Measurements from ENCODE around the gene EMID1.

Gene EMID1

DNA sequence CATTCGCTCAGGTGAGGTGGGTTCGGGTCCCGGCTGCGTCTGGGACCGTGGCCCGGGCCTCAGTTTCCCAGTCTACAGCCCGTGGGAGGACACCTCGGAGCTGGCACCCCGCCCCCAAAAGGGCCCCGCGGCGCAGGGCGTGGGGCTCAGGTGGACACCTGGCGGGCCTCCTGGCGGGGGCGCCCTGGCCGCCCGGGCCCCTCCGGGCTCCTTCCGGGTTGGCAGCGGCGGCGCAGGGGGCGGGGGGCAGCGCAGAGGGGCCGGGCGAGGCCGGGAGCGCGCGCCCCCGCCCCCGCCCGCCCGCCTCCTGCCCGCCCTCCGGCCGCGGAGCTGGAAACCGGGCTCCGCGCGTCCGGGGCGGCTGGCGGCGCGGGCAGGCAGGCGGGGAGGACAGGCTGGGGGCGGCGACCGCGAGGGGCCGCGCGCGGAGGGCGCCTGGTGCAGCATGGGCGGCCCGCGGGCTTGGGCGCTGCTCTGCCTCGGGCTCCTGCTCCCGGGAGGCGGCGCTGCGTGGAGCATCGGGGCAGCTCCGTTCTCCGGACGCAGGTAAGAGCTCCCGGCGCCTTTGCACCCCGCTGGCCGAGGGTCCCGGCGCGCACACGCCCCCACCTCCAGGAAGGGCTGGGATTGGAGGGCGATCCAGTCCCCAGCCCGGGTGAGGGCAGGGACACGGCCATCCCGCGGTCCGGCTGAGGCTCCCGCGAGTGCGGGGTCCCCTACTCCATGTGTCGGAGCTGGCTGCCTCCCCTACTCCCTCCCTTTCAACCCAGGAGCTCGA is at the start of gene EMID1:
Gene EMID1 (plus strand): TSS at position 303 of the 778 bp plus-strand sequence. CDS start 143 bp downstream, at position 446.
- DNase-seq = no peak

DNA sequence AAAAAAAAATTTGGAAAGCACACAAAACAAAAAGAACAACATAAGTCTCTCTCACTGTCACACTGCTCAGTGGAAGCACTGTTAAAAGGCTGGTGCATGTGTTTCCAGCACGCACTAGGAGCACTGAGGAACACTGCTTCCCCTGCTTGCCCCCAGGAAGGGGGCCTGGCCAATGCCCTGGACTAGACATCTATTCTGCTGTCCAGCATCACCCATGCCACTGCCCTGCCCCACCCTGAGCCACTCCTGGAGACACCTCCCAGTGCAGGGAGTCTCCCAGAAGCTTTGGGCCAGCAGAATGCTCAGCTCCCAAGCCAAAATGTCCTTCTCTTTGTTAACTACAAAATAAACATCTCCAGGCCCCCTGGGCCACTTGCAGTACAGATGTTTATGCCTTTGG is 49.7 kb upstream of the EMID1 start:
- no peak for DNase-seq

DNA sequence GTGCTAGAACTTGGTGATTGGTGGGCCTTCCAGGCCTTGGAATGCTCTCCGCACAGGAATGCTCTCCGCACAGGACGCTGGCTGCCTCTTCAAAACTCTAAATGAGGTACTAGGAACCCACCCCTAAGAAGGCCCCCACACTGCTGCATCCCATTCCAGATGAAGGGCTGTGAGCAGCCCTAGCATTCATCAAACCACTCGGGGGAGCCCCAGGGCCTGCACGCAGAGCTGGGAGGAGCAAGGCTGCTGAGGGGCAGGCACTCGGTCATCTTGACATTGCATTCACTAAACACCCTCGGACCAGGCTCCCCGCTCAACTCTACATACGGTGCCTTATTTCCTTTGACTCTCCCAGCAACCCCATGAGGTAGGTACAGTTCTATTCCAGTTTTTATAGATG is 49.2 kb upstream of the EMID1 start:
- no peak for DNase-seq

DNA sequence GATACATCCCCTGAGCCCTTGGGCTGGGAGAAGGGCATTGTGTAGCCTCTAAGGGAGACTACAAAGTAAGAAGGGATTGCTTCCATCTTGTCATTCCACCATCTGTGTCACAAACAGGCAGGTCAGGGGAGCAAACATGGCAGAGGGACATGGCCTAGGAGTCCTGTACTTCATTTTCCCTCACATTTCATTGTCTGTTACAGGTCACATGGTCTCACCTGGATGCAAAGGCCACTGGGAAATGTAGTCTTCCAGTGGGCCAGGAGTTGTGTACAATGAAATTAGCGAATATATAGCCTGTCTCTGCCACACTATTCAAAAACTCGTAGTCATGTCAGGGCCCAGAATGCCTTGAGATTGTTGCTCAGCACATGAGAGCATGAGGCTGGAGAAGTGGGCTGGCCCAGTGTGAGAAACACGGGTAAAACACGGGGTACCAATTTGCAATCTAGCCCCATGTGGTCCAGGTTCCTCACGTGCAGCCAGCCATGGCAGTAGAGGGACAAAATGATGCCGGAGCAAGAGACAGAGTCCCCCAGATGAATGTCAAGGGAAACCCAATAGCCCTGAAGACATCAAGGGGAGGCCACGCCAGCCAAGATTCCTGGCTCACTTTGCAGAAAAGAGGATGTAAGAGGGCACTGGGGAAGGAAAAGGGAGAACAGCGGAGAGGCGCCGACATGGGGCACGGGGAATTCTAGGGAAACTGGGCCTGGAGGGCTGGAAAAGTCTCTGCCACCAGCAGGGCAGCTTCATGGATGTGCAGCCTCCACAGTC is 47.7 kb upstream of the EMID1 start:
- DNase-seq = no peak

DNA sequence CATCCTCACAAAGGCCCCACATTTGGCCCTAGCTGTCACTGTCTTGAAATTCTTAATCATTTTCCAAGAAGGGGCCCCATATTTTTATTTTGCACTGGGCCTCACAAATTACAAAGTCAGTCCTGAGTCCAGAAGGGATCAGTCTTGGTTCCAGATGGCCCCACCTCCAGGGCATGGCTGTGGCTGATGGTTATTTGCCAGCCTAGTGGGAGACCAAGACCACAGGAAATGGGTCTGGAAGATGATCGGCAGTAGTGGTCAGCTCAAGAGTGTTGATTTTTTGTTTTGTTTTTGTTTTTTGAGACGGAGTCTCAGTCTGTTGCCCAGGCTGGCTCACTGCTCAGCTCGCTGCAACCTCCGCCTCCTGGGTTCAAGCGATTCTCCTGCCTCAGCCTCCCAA is 47.1 kb upstream of the EMID1 start:
- DNase-seq = no peak

DNA sequence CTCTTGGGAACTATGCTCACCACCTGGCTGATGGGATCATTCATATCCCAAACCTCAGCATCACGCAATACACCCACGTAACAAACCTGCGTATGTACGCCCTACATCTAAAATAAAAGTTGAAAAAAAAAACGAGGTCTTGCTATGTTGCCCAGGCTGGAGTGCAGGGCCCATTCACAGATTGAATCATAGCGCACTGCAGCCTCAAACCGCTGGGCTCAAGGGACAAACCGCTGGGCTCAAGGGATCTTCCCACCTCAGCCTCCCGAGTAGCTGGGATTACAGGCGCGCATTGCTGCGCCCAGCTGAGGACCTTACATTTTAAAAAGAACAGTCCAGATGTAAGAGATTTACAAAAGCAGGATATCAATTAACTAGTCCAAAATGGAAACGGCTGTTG is 41.9 kb upstream of the EMID1 start:
- no peak for DNase-seq

DNA sequence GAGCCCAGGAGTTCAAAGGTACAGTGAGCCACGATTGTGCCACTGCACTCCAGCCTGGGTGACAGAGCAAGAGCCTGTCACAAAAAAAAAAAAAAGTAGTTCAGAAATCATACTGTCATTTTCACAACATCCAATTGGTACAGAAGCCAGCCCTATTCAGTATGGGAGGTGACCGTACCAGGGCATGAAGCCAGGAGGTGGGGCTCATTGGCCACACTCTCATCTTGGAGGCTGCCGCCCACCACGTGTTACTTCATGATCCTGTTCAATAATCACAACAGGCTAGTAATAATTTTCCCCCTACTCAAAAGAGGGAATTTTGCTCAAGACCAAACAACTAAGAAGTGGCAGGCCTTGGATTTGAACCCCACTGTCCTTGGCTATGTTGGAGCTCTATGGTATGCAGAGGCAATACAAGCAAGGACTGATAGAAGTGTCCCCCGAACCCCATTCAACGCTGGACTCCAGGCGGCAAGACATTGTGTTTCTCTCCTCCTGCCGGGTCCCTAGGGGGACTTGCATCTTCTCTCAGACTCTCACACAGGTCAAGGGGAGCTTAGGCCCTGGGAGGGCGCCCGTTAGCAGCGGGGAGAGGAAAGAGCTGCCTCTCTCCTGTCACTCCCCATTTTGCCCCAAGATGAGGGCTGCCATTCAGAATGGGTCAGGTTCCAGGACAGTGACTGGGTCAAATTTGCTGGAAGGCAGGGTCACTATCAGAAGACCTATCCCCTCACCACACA is 40.2 kb upstream of the EMID1 start:
- no peak for DNase-seq

DNA sequence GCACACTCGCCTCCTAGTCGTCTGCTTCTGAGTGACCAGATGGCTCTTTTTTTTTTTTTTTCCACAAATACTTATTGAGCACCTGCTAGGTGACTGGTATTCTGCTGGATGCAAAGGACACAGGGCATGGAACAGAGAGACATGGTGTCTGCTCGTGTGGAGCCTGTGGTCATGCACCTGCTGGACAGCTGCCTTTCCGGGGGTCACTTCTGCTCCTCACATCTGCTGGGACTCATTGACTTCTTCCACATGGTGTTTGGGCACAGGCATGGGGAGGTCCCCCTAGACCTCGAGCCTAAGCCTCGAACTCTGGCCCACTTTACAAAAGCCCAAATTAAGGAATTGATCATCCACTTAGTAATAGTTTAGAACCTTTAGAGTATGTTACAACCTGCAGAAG is 39.5 kb upstream of the EMID1 start:
- no peak for DNase-seq

DNA sequence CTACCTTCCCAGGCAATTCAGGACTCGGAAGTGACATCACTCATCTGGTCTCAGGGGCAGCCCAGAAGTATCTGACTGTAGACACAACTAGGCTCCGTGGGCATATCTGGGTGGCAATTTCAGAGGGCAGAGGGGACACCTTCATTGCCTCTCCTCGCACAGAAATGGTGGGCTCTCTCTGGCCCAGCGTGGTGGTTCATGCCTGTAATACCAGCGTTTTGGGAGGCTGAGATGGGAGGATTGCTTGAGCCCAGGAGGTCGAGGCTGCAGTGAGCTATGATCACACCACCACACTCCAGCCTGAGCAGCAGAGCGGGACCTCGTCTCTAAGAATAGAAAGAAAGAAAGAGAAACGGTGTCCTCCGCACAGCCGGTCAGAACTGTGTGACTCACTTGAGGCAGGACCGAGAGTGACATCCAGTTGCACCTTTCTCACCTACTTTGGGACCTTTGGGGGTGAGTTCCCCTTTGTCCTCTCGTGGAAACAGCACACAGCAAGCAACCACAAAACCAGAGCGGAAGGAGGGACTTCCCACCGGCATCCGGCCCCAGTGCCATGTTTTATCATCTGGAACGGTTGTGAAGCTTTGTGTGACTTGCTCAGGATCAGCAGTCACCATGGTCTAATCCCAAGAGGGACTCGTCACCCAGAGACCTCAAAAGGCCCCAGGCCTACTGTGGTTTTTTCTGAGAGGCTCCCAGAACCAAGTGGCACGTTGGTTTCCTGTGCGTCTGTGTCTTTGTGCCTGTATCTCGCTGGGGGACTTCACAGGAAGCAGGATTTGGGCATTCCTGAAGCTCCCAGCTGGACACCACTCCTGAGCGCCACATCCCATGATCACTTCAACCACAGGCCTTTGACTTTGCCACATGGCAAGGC is 38.4 kb upstream of the EMID1 start:
- no peak for DNase-seq

DNA sequence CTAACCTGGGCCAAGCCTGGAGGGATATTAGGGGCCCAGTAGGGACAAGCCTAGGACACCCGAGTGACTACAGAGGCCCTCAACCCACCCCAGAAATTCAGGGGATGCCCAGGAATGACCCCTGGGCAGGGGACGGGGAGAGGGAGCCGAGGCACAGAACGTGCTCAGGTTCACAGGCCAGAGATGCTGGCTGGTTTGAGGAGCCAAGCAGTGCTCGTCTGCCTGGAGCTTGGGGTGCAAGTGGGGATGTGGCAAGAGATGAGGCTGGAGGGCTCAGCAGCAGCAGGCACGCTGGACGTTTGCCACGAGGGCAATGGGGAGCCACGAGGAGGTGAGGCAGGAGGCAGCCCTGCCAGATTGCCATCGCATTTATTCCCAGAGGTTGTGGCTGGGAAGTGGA is 34.0 kb upstream of the EMID1 start:
- DNase-seq = no peak

DNA sequence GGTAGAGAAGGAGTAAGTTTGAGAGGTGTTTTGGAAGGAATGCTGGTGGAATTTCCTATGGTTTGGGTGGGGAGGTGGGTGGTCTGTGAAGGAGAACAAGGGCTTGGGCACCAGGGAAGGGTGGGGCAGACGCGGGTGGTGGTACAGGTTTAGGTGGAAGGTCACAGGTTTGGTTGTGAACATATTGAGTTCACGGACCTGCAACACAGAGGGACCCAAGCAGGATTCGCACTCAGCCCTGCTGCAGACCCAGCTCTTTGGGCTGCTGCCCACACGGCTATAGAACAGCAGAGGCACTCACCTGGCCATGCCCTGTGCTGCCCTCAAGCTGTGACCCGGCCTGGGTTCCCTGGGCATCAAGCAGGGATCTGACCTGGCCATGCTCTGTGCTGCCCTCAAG is 33.5 kb upstream of the EMID1 start:
- no peak for DNase-seq

DNA sequence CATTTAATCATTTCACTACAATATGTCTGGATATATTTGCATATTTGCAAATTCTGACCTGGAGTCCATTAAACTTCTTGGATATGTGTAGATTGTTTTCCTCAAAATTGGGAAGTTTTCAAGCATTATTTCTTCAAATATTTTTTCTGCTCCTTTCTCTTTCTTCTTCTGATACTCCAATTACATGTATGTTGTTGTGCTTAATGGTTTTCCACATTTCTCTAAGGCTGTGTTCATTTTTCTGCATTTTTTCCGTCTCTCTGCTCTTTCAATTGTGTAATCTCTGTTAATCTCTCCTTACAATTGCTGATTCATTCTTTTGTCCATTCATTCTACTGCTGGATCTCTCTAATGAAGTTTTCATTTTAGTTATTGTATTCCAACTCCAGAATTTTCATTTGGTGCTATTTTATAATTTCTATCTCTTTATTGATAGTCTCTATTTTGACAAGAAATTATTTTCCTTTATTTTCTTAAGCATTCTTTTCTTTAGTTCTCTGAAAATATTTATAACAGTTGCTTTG is 30.3 kb upstream of the EMID1 start:
- DNase-seq = no peak

DNA sequence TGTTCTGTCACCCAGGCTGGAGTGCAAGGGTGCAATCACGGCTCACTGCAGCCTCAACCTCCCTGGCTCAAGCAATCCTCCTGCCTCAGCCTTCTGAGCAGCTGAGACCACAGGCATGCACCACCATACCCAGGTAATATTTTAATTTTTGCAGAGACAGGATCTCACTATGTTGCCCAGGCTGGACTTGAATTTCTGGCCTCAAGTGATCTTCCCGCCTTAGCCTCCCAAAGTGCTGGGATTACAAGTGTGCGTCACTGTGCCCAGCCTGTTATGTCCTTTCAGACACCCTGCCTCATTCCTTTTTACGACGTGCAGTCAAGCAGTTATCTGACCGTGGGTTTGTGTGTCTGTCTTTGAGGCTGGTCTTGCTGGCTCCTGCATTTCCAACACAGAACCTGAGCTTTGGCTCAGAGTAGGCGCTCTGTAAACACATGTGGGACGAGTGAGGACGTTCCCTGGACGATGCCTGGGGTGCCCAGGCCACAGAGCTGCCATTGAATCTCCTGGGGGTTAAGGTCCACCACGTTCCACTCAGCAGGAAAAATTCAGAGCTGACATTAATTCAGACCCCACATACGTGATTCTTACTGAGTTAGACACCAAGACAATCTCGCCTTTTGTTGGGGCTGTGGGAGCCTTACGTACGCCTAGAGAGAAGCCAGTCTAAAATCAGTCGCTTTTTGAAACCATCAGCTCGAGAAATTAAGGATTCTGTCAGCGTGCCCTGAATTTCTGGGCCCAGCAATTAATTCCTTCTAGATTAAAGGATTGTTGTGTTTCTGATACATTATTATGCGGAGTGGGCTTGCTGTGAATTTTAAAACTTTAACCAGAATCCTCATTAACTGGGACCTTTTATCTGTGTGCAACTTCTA is 21.5 kb upstream of the EMID1 start:
- no peak for DNase-seq

DNA sequence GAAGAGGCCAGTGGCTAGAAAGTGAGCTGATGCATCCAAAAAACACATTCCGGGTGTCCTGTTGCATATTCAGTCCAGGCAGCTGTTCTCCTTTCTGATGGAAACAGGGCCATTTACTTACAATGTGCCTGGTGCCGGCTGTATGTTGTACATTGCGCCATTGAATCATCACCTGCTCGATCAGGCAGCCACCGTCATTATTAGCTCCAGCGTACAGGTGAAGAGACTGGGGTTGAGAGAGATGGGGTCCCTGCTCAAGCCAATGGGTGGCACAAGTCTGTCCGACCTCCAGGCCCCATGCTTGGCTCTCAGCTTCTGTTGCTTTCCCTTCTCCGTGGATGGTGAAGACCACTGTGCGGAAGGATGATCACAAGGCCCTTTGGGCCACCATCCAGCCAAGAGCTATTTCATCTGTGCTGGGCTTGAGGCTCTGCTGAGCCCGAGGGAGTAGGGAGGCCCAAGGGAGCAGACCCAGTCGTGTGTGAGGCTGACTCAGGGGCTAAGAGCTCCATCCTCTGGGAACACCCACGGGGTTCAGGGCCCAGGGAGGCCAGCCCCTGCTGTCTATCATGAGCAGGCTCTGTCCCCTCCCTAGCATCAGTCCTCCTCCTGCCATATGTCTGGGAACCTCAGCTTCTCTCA is 20.7 kb upstream of the EMID1 start:
- DNase-seq = no peak

DNA sequence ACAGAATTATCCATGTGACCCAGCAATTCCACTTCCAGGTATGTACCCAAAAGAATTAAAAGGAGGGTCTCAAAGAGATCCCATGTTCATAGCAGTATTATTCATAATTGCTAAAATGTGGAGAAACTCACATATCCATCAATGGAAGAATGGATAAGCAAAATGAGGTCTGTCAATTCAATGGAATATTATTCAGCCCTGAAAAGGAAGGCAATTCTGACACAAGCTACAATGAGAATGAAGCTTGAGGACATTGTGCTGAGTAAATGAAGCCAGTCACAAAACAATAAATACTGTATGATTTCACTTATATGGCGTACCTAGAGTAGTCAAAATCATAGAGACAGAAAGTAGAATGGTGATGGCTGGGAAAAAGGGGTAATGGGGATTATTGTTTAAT is 19.4 kb upstream of the EMID1 start:
- no peak for DNase-seq

DNA sequence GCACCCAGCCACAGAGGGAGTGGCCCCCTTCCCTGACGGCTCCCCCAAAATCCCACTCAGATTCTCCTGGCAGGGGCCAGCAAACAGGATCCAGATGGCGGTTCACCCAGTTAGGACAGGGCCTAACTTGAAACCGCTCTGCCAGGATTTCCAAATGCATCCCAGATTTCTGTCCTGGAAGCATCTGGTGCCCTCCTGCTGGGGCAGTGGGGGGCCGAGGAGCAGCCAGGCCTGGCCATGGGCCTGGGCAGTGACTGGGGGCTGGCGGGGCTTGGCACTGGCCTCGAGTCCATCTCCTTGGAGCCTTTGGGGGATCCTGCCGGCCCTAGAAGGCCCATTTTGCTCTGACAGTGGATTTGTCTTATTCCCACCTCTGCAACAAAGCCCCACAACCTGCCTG is 17.9 kb upstream of the EMID1 start:
- no peak for DNase-seq

DNA sequence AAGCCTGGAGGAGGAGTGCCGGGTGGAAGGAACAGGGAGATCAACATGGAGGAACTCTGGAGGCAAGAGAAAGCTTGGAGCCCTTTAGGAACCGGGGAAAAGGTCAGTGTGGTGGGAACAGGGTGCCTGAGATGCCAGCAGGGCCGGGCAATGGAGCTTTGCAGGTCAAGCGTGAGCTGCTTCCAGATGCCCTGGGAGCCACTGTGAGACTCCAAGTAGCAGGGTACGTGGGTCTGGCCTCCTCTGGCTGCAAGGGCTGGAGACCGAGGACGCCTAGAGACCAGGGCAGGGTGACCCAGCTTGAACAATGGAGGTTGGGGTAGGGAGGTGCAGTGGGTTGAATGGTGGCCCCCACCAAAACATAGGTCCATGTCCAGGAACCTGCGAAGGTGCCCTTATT is 15.6 kb upstream of the EMID1 start:
- no peak for DNase-seq

DNA sequence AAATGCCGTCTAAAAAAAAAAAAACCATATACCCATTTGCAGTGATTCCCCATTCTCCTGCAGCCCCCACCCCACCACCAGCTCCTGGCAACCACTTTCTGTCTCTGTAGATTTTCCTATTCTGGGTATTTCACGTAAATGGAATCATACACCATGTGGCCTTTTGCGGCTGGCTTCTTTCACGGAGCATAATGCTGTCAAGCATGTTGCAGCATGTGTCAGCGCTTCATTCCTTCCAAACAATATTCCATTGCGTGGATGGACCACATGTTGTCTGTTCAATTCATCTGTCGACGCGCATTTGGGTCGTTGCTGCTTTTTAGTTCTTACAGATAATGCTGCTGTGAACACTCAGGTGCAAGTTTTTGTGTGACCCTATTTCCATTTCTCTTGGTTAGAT is 14.8 kb upstream of the EMID1 start:
- no peak for DNase-seq

DNA sequence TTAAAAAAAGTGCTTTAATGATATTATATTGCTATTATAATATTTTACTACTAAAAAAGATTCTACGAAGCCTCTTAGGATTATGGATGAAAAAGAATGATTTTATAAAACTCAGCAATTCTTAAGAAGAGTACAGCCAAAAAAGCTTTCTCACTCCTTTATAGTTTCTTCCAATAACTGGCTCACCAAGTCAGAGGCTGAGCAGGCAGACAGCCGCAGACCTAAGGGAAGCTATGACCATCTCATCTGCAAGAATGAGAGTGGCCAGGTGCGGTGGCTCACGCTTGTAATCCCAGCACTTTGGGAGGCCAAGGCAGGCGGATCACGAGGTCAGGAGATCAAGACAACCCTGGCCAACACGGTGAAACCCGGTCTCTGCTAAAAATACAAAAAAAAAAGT is 12.7 kb upstream of the EMID1 start:
- DNase-seq = no peak

DNA sequence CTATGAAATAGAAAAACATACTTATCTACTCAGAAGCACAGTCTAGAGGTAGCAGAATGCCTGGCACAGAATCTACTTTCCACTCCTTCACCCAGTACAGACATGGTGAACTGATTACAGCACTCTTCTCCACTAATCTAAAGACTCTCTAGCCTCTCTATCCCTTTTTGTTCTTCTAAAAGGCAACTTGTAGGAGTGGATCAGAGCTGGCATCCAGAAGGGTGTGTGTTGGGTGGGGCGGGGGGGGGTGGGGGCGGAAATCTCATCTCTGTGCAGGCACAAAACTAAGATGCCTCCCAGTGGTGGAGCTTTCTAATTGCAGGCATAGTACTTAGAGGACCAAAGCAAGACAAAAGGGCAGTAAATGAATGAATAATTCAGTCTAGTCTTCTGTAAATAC is 11.5 kb upstream of the EMID1 start:
- no peak for DNase-seq
